HepG2 (cell line): Measurements from ENCODE around the gene PHF13. TPM values are rescaled to one million over a fixed set of nuclear protein-coding genes. Genes with fewer than 3 reads are reported as not detected.

Experiments
- ARHGAP35 ChIP-seq: sonication (generic); formaldehyde crosslinking; IDR thresholded peaks from 2 replicates; pipeline ENCODE4 v1.9.0; 2022; ENCODE audit warnings: mild to moderate bottlenecking, inconsistent platforms, moderate library complexity, missing genetic modification reagents, borderline replicate concordance
- ARID2 ChIP-seq: sonication (generic); formaldehyde crosslinking; IDR thresholded peaks from 2 replicates; pipeline ENCODE4 v1.8.1; 2022; ENCODE audit warnings: mild to moderate bottlenecking, missing genetic modification reagents, borderline replicate concordance
- ARNT ChIP-seq: fragments of 450-650 bp; IDR thresholded peaks from 2 replicates; pipeline ENCODE4 v1.6.1; 2017
- FOSL1 ChIP-seq: sonication (generic); formaldehyde crosslinking; IDR thresholded peaks from 2 replicates; pipeline ENCODE4 v1.9.0; 2021; ENCODE audit warnings: missing genetic modification reagents, borderline replicate concordance
- HNF4A ChIP-seq: sonication (generic); formaldehyde crosslinking; IDR thresholded peaks from 2 replicates; pipeline ENCODE4 v1.4.0; 2020; ENCODE audit warnings: missing genetic modification reagents
- IKZF1 ChIP-seq: fragments of 450-650 bp; IDR thresholded peaks from 2 replicates; pipeline ENCODE4 v1.7.1; 2016
- MXI1 ChIP-seq: IDR thresholded peaks from 3 replicates; pipeline ENCODE4 v1.6.1; 2012; ENCODE audit warnings: low read depth, low read length, inconsistent platforms, borderline replicate concordance
- MYNN ChIP-seq: sonication (generic); formaldehyde crosslinking; IDR thresholded peaks from 2 replicates; pipeline ENCODE4 v1.4.0; 2020; ENCODE audit warnings: mild to moderate bottlenecking, low read depth, missing genetic modification reagents
- RBM22 ChIP-seq: fragments of 200-400 bp; formaldehyde crosslinking; optimal IDR thresholded peaks from 2 replicates; pipeline ENCODE3; 2017; ENCODE audit warnings: mild to moderate bottlenecking, low read length, moderate library complexity
- SALL1 ChIP-seq: sonication (generic); formaldehyde crosslinking; IDR thresholded peaks from 2 replicates; pipeline ENCODE4 v1.8.0; 2022; ENCODE audit warnings: mild to moderate bottlenecking, missing genetic modification reagents
- SNAI1 ChIP-seq: sonication (generic); formaldehyde crosslinking; IDR thresholded peaks from 2 replicates; pipeline ENCODE4 v1.5.0; 2020; ENCODE audit warnings: mild to moderate bottlenecking, missing genetic modification reagents, borderline replicate concordance
- TEAD3 ChIP-seq: optimal IDR thresholded peaks from 2 replicates; pipeline ENCODE3; 2016; ENCODE audit warnings: borderline replicate concordance
- U2AF2 ChIP-seq: fragments of 200-400 bp; formaldehyde crosslinking; IDR thresholded peaks from 2 replicates; pipeline ENCODE4 v1.6.1; 2017; ENCODE audit warnings: low read depth, mild to moderate bottlenecking, low read length
- XRCC5 ChIP-seq: fragments of 200-400 bp; formaldehyde crosslinking; optimal IDR thresholded peaks from 2 replicates; pipeline ENCODE3; 2017; ENCODE audit warnings: mild to moderate bottlenecking, low read length
- ZBTB7B ChIP-seq: sonication (generic); formaldehyde crosslinking; IDR thresholded peaks from 2 replicates; pipeline ENCODE4 v1.4.0; 2020; ENCODE audit warnings: missing genetic modification reagents
- ZKSCAN8 ChIP-seq: IDR thresholded peaks from 2 replicates; pipeline ENCODE4 v1.6.1; 2016; ENCODE audit warnings: borderline replicate concordance, missing genetic modification reagents, missing compliant biosample characterization
- ZNF747 ChIP-seq: sonication (generic); formaldehyde crosslinking; IDR thresholded peaks from 2 replicates; pipeline ENCODE4 v1.8.1; 2023; ENCODE audit warnings: missing genetic modification reagents, mild to moderate bottlenecking, borderline replicate concordance
- polyA plus RNA-seq, 8 experiments: library from polyadenylated mRNA; depleted of rRNA in 3 of 8; stranded (reverse) in 7 of 8; unstranded in 1 of 8; fragments of >200 nt; fragmentation: Illumina TruSeq in 4 of 8; extraction: Trizol in 4 of 8; gene quantifications; 2 replicates each; pipeline versions ENCODE4 v1.2.1 to v1.2.3, GENCODE V29; 2011 to 2016; ENCODE audit warnings: low read depth in 4 of 8, missing spikeins in 1 of 8, mixed read lengths in 1 of 8; ENCODE audit not compliant: insufficient read depth in 1 of 8
- total RNA-seq, 5 experiments: library from RNA; depleted of rRNA; stranded (reverse); fragments of >200 nt; fragmentation: Illumina TruSeq; extraction: Trizol; gene quantifications; 2 replicates each; pipeline ENCODE4 v1.2.3, GENCODE V29; 2016; ENCODE audit warnings: low read depth in 1 of 5
- TF ChIP-seq, protein P1 (sequence below): IDR thresholded peaks from 2 replicates; pipeline ENCODE4 v1.6.1; 2016; ENCODE audit warnings: control low read depth
- TF ChIP-seq, protein P2 (sequence below): sonication (generic); formaldehyde crosslinking; IDR thresholded peaks from 2 replicates; pipeline ENCODE4 v1.4.0; 2020; ENCODE audit warnings: missing genetic modification reagents, mild to moderate bottlenecking, borderline replicate concordance
- TF ChIP-seq, protein P3 (sequence below): sonication (generic); formaldehyde crosslinking; conservative IDR thresholded peaks from 2 replicates; pipeline ENCODE4 v1.4.0; 2020; ENCODE audit warnings: mild to moderate bottlenecking, missing genetic modification reagents, moderate library complexity
- TF ChIP-seq, protein P4 (sequence below): sonication (generic); formaldehyde crosslinking; IDR thresholded peaks from 2 replicates; pipeline ENCODE4 v1.4.0; 2020; ENCODE audit warnings: missing genetic modification reagents

The PHF13 gene
- total and polyA plus RNA-seq, 2 of the 13 experiments (the other 11 are each of a cell fraction or from before 2014, with no cell fraction given): 4.7 to 7.4 TPM

DNA sequence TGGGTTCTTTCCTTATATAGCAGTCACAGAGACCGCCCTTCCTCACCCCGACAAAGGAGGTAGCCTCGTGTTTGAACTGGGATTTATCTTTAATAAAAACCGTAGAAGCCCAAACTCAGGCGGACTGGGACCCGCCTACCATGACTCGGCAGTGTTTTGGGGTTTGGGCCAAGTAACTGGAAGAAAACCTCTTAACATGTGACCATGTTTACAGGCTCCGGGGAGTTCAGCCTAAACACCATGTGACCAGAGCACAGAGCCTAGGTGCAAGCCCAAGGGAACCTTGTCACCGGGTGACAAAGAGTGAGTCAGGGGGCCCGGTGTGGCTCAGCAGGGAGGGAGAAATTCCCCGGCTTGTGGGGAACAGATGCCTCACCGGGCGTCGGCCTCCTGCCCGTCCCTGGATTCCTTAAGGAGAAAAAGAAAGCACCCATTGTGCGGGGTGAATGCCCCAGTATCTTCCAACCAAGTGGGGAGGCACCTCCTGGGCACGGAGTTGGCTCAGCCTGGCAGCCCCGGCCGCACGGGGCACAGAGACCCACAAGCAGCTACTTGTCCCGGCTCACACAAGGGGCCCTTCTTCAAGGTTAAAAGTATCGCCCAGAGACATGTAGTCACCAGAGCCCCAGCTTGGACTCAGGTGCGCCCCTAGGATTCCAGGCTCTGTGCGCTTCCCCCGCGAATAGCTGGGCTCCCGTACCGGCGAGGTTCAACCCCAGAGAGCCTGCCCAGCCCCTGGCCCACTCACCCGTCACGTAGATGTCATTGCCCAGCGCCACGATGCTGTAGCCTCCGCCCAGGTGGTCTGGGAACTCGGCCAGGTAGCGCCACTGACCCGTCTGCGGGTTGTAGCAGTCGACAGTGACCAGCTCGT is 12.2 kb upstream of the PHF13 start (continued):
- TF ChIP-seq, protein P1, sequence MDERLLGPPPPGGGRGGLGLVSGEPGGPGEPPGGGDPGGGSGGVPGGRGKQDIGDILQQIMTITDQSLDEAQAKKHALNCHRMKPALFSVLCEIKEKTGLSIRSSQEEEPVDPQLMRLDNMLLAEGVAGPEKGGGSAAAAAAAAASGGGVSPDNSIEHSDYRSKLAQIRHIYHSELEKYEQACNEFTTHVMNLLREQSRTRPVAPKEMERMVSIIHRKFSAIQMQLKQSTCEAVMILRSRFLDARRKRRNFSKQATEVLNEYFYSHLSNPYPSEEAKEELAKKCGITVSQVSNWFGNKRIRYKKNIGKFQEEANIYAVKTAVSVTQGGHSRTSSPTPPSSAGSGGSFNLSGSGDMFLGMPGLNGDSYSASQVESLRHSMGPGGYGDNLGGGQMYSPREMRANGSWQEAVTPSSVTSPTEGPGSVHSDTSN (CRISPR knock-in tag): no peak
- TF ChIP-seq, protein P2, sequence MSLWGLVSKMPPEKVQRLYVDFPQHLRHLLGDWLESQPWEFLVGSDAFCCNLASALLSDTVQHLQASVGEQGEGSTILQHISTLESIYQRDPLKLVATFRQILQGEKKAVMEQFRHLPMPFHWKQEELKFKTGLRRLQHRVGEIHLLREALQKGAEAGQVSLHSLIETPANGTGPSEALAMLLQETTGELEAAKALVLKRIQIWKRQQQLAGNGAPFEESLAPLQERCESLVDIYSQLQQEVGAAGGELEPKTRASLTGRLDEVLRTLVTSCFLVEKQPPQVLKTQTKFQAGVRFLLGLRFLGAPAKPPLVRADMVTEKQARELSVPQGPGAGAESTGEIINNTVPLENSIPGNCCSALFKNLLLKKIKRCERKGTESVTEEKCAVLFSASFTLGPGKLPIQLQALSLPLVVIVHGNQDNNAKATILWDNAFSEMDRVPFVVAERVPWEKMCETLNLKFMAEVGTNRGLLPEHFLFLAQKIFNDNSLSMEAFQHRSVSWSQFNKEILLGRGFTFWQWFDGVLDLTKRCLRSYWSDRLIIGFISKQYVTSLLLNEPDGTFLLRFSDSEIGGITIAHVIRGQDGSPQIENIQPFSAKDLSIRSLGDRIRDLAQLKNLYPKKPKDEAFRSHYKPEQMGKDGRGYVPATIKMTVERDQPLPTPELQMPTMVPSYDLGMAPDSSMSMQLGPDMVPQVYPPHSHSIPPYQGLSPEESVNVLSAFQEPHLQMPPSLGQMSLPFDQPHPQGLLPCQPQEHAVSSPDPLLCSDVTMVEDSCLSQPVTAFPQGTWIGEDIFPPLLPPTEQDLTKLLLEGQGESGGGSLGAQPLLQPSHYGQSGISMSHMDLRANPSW: no peak
- TF ChIP-seq SNAI1 (CRISPR knock-in tag): no peak
- no peak for TF ChIP-seq TEAD3 (CRISPR knock-in tag)
- TF ChIP-seq IKZF1: no peak
- TF ChIP-seq, protein P3, sequence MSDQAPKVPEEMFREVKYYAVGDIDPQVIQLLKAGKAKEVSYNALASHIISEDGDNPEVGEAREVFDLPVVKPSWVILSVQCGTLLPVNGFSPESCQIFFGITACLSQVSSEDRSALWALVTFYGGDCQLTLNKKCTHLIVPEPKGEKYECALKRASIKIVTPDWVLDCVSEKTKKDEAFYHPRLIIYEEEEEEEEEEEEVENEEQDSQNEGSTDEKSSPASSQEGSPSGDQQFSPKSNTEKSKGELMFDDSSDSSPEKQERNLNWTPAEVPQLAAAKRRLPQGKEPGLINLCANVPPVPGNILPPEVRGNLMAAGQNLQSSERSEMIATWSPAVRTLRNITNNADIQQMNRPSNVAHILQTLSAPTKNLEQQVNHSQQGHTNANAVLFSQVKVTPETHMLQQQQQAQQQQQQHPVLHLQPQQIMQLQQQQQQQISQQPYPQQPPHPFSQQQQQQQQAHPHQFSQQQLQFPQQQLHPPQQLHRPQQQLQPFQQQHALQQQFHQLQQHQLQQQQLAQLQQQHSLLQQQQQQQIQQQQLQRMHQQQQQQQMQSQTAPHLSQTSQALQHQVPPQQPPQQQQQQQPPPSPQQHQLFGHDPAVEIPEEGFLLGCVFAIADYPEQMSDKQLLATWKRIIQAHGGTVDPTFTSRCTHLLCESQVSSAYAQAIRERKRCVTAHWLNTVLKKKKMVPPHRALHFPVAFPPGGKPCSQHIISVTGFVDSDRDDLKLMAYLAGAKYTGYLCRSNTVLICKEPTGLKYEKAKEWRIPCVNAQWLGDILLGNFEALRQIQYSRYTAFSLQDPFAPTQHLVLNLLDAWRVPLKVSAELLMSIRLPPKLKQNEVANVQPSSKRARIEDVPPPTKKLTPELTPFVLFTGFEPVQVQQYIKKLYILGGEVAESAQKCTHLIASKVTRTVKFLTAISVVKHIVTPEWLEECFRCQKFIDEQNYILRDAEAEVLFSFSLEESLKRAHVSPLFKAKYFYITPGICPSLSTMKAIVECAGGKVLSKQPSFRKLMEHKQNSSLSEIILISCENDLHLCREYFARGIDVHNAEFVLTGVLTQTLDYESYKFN (CRISPR knock-in tag): no peak; the same call in 1 of the 2 replicates
- TF ChIP-seq SALL1 (CRISPR knock-in tag): no peak
- TF ChIP-seq U2AF2: no peak
- TF ChIP-seq RBM22: no peak
- TF ChIP-seq MXI1: peak; percentile 96
- no peak for TF ChIP-seq HNF4A
- no peak for TF ChIP-seq ZNF747 (CRISPR knock-in tag)
- no peak for TF ChIP-seq FOSL1 (CRISPR knock-in tag)
- no peak for TF ChIP-seq XRCC5
- TF ChIP-seq MYNN (CRISPR knock-in tag): no peak
- TF ChIP-seq ZBTB7B (CRISPR knock-in tag): no peak
- TF ChIP-seq ARNT: no peak
- TF ChIP-seq ARID2 (CRISPR knock-in tag): no peak
- no peak for TF ChIP-seq ZKSCAN8 (CRISPR knock-in tag)
- TF ChIP-seq, protein P4, sequence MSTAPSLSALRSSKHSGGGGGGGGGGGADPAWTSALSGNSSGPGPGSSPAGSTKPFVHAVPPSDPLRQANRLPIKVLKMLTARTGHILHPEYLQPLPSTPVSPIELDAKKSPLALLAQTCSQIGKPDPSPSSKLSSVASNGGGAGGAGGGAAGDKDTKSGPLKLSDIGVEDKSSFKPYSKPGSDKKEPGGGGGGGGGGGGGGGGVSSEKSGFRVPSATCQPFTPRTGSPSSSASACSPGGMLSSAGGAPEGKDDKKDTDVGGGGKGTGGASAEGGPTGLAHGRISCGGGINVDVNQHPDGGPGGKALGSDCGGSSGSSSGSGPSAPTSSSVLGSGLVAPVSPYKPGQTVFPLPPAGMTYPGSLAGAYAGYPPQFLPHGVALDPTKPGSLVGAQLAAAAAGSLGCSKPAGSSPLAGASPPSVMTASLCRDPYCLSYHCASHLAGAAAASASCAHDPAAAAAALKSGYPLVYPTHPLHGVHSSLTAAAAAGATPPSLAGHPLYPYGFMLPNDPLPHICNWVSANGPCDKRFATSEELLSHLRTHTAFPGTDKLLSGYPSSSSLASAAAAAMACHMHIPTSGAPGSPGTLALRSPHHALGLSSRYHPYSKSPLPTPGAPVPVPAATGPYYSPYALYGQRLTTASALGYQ: no peak
- no peak for TF ChIP-seq ARHGAP35 (CRISPR knock-in tag)
